ENCODE data around the gene ABHD11. TPM values are rescaled to one million over a fixed set of nuclear protein-coding genes. Genes with fewer than 3 reads are reported as not detected.

The ABHD11 gene
- total RNA-seq, 2 donors from 2014 or later: 21.5 to 22.7 TPM

- TF ChIP-seq, protein P1, sequence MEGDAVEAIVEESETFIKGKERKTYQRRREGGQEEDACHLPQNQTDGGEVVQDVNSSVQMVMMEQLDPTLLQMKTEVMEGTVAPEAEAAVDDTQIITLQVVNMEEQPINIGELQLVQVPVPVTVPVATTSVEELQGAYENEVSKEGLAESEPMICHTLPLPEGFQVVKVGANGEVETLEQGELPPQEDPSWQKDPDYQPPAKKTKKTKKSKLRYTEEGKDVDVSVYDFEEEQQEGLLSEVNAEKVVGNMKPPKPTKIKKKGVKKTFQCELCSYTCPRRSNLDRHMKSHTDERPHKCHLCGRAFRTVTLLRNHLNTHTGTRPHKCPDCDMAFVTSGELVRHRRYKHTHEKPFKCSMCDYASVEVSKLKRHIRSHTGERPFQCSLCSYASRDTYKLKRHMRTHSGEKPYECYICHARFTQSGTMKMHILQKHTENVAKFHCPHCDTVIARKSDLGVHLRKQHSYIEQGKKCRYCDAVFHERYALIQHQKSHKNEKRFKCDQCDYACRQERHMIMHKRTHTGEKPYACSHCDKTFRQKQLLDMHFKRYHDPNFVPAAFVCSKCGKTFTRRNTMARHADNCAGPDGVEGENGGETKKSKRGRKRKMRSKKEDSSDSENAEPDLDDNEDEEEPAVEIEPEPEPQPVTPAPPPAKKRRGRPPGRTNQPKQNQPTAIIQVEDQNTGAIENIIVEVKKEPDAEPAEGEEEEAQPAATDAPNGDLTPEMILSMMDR (IDR thresholded peaks at IDR 0.05): no peak
- TF ChIP-seq POLR2A (IDR thresholded peaks at IDR 0.05): no peak
- H3K4me3 ChIP-seq: peak within 1 kb of the TSS; percentile 51 to 66
- no peaks in the 10 kb centered on the region for H3K36me3 ChIP-seq (replicated peaks in 1 of 2; ENCODE audit: insufficient read depth in 1 of 2, low read depth in 2 of 2)
- H3K27ac ChIP-seq: no peak within 1 kb of the TSS
- H3K4me1 ChIP-seq: peaks cover 34% of the 10 kb centered on the region
- WGBS, 2 donors: 0% methylated on average over 65 of the region's 96 CpGs; no CpG with 5 or more reads in 1 of the 2 donors
- ATAC-seq (peak; percentile 90), DNase-seq (peak; percentile 74 to 81 (median 78))
- intact Hi-C loops (cut with DNase I): loop anchor here (5.0 kb wide), 1 partner anchor 107 kb away; no protein-coding TSS in a partner anchor
- no peaks in the 10 kb centered on the region for H3K9me3 ChIP-seq
- no peaks in the 10 kb centered on the region for H3K27me3 ChIP-seq
Measured at GRCh38 chr7:73718905-73719805, 19.4 kb downstream of the ABHD11 start, which contains the start of gene STX1A. STX1A (minus strand) TSS chr7:73719669; CDS start chr7:73719631, 38 bp downstream.

GRCh38 chr7:73718438-73718881 lies 20.1 kb downstream of the ABHD11 start:
- Histone ChIP-seq H3K4me1 (peaks cover 34% of the 10 kb centered on the region), H3K27ac (no peak overlapping the region), H3K4me3 (peak overlapping the region in 1 of 2 donors; percentile 51), H3K36me3 (replicated peaks in 1 of 2; ENCODE audit: insufficient read depth in 1 of 2, low read depth in 2 of 2) (no peaks in the 10 kb centered on the region), H3K9me3 (no peaks in the 10 kb centered on the region), H3K27me3 (no peaks in the 10 kb centered on the region)
- no peak for ATAC-seq
- intact Hi-C loops (cut with DNase I): loop anchor here (5.0 kb wide), 1 partner anchor 106 kb away; no protein-coding TSS in a partner anchor
- WGBS, 2 donors: 7 to 61% methylated on average over 3 to 9 of the region's 9 CpGs
- TF ChIP-seq, protein P1 (IDR thresholded peaks at IDR 0.05): no peak
- no peak for TF ChIP-seq POLR2A (IDR thresholded peaks at IDR 0.05)
- DNase-seq: no peak

DNA sequence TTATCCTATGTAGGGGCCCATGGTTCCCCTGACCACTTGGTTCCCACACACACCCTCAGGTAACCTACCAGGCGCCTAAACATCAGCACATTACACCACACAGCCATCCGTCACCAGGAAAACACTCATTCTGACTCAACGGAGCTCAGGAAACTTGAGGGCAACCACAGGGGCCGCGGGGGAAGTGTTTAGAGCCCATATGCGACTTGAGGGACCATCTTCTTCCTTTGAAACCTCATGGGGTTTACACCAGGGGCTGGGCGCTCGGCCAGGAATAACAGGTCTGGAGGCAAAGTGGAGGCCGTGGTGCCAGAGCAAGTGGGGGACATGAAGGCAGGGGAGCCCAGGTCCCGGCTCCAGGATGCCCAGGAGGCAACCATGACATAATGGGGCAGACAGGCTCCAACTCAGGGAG lies 20.6 kb downstream of the ABHD11 start:
- DNase-seq (peak in 1 of 4 donors; percentile 28), ATAC-seq (no peak)
- Histone ChIP-seq H3K27me3 (no peaks in the 10 kb centered on the region), H3K9me3 (no peaks in the 10 kb centered on the region), H3K27ac (no peak overlapping the region), H3K4me3 (no peak overlapping the region), H3K36me3 (replicated peaks in 1 of 2; ENCODE audit: insufficient read depth in 1 of 2, low read depth in 2 of 2) (no peaks in the 10 kb centered on the region), H3K4me1 (peaks cover 34% of the 10 kb centered on the region)
- no peak for TF ChIP-seq POLR2A (IDR thresholded peaks at IDR 0.05)
- TF ChIP-seq, protein P1 (IDR thresholded peaks at IDR 0.05): no peak
- intact Hi-C loops (cut with DNase I): loop anchor here (5.0 kb wide), 1 partner anchor 106 kb away; no protein-coding TSS in a partner anchor
- 72 to 74% methylated on average over 5 to 10 of the region's 10 CpGs for WGBS, 2 donors

DNA sequence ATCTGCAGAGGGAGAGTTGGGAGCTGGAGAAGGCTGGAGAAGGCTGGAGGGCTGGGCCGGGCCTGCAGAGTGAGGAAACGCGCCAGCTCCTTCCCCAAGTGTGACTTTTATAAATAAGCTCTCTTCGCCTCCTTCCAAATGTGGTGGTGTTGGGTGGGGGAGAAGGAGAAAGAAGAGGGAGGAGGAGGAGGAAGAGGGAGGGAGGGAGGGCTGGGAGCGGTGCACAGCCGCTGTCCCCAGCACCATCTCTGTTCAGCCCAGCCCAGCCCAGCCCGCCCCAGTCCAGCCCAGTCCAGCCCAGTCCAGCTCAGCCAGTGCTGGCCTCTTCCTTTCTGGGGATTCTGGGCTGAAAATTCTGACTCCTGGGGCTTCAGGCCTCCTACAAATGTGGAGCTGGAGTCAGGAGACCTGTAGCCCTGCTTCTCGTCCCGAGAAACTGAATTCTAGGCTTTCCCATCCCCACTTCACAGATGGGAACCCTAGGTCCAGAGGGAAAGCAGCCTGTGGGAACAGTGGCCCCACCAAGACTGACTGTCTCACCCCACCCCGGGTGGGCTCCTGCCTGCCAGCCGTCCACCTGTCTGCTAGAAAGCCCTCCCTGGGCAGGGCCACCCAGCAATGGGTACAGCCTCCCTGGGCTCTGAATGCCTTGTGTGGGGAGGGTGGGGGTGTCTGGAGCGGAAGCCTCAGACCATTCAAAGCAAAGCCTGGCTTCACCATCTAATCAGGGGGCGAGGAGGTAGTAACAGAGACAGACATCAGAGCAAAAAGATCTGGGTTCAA lies 21.4 kb downstream of the ABHD11 start:
- intact Hi-C loops (cut with DNase I): loop anchor here (5.0 kb wide), 1 partner anchor 105 kb away; no protein-coding TSS in a partner anchor
- Histone ChIP-seq H3K9me3 (no peaks in the 10 kb centered on the region), H3K27ac (no peak overlapping the region), H3K4me3 (no peak overlapping the region), H3K4me1 (peaks cover 34% of the 10 kb centered on the region), H3K27me3 (no peaks in the 10 kb centered on the region), H3K36me3 (replicated peaks in 1 of 2; ENCODE audit: insufficient read depth in 1 of 2, low read depth in 2 of 2) (no peaks in the 10 kb centered on the region)
- DNase-seq (no peak), ATAC-seq (no peak)
- no peak for TF ChIP-seq POLR2A (IDR thresholded peaks at IDR 0.05)
- TF ChIP-seq, protein P1 (IDR thresholded peaks at IDR 0.05): no peak
- 78 to 86% methylated on average over 11 to 13 of the region's 13 CpGs for WGBS, 2 donors

All from body of pancreas (tissue), 4 donors.